ENCODE results near the gene SMOC1.

Gene SMOC1

GRCh38 chr14:69945912-69946311 is 66.7 kb downstream of the SMOC1 start:
- no peak for DNase-seq (ENCODE audit: low read depth)
- no peak overlapping the region for H3K4me3 ChIP-seq (replicated peaks; ENCODE audit: low read depth, low read length)
- TF ChIP-seq, protein P1, sequence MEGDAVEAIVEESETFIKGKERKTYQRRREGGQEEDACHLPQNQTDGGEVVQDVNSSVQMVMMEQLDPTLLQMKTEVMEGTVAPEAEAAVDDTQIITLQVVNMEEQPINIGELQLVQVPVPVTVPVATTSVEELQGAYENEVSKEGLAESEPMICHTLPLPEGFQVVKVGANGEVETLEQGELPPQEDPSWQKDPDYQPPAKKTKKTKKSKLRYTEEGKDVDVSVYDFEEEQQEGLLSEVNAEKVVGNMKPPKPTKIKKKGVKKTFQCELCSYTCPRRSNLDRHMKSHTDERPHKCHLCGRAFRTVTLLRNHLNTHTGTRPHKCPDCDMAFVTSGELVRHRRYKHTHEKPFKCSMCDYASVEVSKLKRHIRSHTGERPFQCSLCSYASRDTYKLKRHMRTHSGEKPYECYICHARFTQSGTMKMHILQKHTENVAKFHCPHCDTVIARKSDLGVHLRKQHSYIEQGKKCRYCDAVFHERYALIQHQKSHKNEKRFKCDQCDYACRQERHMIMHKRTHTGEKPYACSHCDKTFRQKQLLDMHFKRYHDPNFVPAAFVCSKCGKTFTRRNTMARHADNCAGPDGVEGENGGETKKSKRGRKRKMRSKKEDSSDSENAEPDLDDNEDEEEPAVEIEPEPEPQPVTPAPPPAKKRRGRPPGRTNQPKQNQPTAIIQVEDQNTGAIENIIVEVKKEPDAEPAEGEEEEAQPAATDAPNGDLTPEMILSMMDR (IDR thresholded peaks at IDR 0.05; ENCODE audit: low read length, missing control alignments), result no peak

DNA sequence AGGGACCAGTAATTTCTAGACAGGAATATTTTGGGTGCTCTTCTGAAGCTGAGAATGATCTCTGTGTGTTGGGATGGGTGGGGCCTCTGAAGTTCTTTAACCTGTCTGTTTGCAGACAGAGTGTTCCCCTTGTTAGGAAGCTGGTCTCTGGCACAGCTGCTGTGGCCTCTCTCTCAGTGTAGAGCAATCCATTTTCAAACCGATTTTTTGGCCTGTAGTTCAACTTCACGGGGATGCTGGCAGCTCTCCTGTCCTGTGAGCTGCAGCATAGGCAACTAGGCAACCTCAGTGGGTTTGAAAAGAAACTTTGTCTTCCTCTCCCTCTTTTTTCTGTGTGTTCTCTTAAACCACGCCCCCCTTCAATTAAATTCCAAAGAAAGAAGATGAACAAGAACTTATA is 69.1 kb downstream of the SMOC1 start:
- DNase-seq (ENCODE audit: low read depth), result no peak
- TF ChIP-seq, protein P1 (IDR thresholded peaks at IDR 0.05; ENCODE audit: low read length, missing control alignments), result no peak
- no peak overlapping the region for H3K4me3 ChIP-seq (replicated peaks; ENCODE audit: low read depth, low read length)

- TF ChIP-seq, protein P1 (IDR thresholded peaks at IDR 0.05; ENCODE audit: low read length, missing control alignments), result no peak
- no peak overlapping the region for H3K4me3 ChIP-seq (replicated peaks; ENCODE audit: low read depth, low read length)
- no peak for DNase-seq (ENCODE audit: low read depth)
Observed at GRCh38 chr14:69951263-69951662, 72.0 kb downstream of the SMOC1 start.

DNA sequence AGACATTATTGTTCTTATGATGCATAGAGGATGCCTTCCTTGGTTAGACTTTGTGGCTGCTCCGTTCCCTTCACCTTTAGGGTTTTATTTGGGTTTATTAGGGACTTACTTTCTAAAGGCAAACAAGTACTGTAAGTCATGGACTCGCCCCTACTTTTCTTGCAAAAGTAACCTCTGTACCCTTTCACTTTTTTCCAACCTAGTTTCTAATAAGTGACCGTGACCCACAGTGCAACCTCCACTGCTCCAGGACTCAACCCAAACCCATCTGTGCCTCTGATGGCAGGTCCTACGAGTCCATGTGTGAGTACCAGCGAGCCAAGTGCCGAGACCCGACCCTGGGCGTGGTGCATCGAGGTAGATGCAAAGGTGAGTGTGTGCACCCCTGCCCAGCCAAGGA is 72.7 kb downstream of the SMOC1 start:
- no peak for DNase-seq (ENCODE audit: low read depth)
- no peak overlapping the region for H3K4me3 ChIP-seq (replicated peaks; ENCODE audit: low read depth, low read length)
- TF ChIP-seq, protein P1 (IDR thresholded peaks at IDR 0.05; ENCODE audit: low read length, missing control alignments), result no peak

GRCh38 chr14:69953266-69953915 is 74.2 kb downstream of the SMOC1 start:
- DNase-seq (ENCODE audit: low read depth), result no peak
- no peak overlapping the region for H3K4me3 ChIP-seq (replicated peaks; ENCODE audit: low read depth, low read length)
- TF ChIP-seq, protein P1 (IDR thresholded peaks at IDR 0.05; ENCODE audit: low read length, missing control alignments), result no peak

GRCh38 chr14:69955855-69956845 is 76.9 kb downstream of the SMOC1 start:
- DNase-seq (ENCODE audit: low read depth), result no peak
- TF ChIP-seq, protein P1 (IDR thresholded peaks at IDR 0.05; ENCODE audit: low read length, missing control alignments), result no peak
- no peak overlapping the region for H3K4me3 ChIP-seq (replicated peaks; ENCODE audit: low read depth, low read length)

Measured in fibroblast of pulmonary artery (primary cell).